GM12874 (cell line): ENCODE measurements around the gene PIEZO2.

Experiments used
- TF ChIP-seq, protein P1 (sequence below): IDR thresholded peaks from 2 replicates; pipeline ENCODE4 v1.5.1; 2011; ENCODE audit warnings: low read depth, mild to moderate bottlenecking, control low read depth, low read length, moderate library complexity; ENCODE audit not compliant: insufficient read depth

PIEZO2 gene

DNA sequence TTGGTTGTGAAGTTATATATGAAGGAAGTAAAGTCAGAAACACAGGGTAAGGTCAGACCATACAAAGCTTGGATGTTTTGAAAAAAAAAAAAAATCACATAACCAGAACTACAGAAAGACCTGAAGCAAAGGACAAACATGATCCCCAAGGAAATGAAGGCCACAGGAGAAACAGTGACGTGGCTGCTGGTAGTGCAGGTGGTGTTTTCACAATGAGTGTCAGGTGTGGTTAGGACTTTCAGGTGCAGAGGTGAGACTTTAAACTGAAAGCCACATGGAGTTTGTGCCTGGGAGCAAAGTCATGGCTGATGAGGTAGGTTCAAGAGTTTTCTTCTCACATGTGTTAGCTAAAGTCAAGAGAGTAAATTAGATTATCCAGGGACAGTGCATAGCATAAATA is 270.7 kb downstream of the PIEZO2 start:
- TF ChIP-seq, protein P1, sequence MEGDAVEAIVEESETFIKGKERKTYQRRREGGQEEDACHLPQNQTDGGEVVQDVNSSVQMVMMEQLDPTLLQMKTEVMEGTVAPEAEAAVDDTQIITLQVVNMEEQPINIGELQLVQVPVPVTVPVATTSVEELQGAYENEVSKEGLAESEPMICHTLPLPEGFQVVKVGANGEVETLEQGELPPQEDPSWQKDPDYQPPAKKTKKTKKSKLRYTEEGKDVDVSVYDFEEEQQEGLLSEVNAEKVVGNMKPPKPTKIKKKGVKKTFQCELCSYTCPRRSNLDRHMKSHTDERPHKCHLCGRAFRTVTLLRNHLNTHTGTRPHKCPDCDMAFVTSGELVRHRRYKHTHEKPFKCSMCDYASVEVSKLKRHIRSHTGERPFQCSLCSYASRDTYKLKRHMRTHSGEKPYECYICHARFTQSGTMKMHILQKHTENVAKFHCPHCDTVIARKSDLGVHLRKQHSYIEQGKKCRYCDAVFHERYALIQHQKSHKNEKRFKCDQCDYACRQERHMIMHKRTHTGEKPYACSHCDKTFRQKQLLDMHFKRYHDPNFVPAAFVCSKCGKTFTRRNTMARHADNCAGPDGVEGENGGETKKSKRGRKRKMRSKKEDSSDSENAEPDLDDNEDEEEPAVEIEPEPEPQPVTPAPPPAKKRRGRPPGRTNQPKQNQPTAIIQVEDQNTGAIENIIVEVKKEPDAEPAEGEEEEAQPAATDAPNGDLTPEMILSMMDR = no peak

DNA sequence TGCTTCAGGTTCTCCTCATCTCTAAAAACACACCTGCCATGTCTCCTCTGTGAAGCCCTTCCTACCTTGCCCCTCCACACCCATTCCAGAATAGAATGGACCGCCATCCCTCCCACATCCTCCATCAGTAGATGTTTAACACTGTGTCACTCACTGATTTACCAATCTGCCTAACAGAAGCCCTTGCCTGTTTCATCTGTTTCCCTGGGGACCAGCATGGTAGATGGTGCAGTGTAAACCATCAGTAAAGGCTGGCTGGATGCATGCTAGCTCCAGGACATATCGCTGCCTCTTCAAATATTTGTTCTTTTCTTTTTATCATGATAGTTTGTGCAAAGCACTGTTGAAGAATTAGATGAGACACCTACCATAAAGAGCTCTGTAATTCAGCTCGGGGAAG is 271.4 kb downstream of the PIEZO2 start:
- TF ChIP-seq, protein P1 = no peak

DNA sequence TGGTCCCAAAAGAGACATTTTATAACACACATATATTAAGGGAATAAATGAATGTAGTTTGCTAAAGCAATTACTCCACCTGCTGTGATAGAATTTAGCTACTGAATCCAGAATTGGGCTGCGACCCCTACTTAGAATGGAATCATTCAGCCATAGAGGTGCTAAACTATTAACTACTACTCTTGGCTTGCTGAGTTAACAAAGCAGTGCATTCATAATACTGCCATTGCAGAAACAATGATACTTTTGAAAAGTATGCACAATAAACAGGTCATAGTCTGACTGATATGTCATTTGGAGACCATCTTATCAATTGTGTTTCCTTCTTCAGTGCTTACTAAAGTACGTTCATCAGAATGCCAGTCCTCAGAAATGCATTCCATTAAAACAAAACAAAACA is 273.6 kb downstream of the PIEZO2 start:
- TF ChIP-seq, protein P1 = no peak

DNA sequence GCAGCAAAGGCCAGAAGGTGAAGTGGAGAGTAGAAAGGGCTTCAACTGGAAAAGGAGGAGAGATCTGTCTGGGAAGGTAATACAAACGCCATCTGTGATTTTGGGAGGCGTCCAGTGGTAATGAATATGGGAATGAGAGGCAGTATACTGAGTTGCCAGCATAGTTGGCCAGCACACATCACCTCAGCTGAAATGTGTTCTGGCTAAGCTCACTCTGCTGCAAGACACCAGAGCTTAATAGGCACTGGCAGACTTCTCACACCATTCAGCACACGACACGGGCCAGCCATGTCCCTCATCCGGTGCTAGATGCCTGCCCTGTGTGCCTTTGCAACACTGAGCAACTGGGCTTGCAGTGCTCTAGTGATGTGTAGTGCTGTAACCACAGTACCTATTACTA is 277.1 kb downstream of the PIEZO2 start:
- TF ChIP-seq, protein P1 = no peak

DNA sequence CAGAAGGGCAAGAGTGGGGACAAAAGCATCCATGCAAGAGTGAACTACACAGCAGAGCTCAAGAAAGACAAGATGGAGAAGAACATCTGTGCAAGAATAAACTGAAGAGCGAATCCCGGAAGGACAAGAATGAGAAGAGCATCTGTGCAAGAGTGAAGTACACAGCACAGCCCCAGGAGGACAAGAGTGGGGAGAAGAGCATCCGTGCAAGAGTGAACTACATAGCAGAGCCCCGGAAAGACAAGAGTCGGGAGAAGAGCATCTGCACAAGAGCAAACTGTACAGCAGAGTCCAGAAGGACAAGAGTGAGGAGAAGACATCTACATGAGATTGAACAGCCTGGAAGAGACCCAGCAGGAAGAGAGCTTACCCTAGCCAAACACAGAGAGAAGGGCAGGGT is 284.6 kb downstream of the PIEZO2 start:
- TF ChIP-seq, protein P1 = no peak

DNA sequence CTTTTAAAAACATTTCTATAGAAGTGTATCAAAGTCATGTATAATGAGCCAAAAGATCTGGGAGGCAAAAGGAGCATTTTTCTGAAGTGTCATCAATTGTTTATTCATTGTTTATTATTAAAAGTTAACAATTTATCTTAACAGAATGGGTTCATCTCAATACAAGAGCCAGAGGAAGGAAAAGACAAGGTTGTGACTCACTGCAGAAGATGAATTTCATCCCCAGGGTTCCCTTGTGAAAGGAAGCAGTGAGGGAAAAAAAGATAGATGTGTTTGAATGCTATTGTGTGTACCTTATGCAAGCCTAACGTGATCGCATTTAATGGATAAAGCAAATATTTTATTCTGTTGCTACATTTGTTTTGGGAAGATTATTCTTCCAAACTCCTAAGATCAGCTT is 286.3 kb downstream of the PIEZO2 start:
- TF ChIP-seq, protein P1 = no peak

DNA sequence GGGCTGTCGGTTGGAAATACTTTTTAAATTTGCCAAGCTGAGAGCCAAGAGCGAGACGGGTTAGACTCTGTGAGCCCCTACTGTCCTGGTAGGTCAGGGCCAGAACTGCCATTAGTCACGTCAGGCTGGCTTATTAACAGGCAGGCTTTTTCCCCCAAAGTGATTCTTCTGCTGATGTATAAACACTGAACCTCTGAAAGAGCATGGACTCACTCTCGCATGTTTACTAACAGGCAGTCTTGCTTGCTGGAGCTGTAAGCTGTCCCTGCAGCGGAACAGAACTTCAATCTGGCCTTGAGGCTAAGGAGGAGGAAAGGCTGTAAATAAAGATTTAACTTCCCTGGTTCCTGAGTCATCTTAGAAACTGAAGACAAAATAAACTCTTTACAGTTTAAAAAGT is 288.4 kb downstream of the PIEZO2 start:
- TF ChIP-seq, protein P1 = no peak

DNA sequence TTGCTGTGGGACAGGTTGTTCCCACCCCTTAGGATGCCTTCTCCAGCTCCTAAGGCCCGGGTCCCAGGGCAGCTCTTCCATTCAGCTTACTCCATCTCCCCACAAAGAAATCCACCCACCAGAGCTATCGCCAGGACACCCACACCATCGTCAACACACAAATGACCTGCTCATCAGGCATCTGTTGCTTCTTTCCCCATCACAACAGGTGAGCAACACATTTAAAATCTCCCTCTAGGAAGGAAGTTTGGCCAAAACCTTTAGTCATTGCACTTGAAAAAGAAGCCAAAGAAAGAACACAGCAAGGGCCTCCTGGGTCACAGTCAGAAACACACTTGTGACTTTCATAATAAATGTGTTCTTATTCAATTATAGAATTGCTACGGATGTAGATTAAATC is 289.0 kb downstream of the PIEZO2 start:
- TF ChIP-seq, protein P1 = no peak
